Measurements from ENCODE around the gene MIS12. TPM values are rescaled to one million over a fixed set of nuclear protein-coding genes. Genes with fewer than 3 reads are reported as not detected.

The MIS12 gene
- total and polyA plus RNA-seq, 2 of the 13 experiments (the other 11 are each of a cell fraction or from before 2014, with no cell fraction given), result 13.4 to 28.0 TPM

DNA sequence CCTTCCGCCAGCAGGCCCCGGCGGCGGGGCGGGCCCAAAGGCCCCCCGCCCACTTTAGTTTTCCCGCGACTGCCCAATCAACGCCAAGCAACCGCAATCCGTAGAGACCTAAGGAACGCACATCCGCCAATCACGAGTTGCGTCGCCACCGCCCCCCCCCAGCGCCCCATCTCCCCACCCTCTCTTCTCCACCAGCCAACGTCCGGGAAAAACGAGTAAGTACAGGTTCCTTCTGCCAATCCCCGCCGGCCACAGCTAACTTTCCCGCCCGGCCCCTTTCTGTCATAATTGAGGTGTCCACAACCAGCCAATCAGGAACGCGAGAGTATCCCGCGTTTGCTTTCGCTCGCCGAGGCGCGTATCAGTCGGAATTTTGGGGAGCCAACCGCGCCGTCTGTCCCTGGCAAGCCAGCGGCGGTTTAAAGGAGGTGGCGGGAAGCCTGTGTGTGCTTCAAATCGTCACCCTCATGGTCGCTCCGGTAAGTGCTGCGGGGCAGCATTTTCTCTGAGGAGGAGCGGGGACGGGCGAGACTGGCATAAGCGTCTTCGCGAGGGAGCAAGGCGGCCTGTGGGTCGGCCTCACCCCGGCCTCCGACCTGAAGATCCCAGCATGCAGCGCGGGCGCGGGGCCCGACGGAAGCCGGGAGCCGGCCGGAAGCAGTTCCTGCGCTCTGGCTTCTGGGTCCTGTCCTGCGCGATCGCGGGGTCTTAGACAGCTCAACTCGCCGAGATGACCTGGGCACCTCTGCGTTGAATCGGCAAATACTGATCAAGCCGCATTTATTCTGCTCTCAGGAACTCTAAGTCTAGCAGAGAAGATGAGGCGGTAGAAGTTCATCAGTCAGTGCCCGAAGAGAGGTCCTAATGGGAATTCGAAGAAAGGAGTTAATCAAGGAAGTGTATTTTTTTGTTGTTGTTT is at the start of gene MIS12 (continued):
- TF ChIP-seq, protein P1, sequence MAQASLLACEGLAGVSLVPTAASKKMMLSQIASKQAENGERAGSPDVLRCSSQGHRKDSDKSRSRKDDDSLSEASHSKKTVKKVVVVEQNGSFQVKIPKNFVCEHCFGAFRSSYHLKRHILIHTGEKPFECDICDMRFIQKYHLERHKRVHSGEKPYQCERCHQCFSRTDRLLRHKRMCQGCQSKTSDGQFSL (CRISPR knock-in tag; IDR thresholded peaks at IDR 0.05), result no peak; the same call in 1 of the 2 replicates
- TF ChIP-seq ZNF549 (CRISPR knock-in tag; IDR thresholded peaks at IDR 0.05) (no peak), FOSL2 (CRISPR knock-in tag; IDR thresholded peaks at IDR 0.05) (peak; percentile 21; the same call in 1 of the 2 replicates), SMARCC2 (IDR thresholded peaks at IDR 0.05) (no peak), SMAD1 (CRISPR knock-in tag; IDR thresholded peaks at IDR 0.05; ENCODE audit: borderline replicate concordance, low read depth) (no peak), MXD1 (CRISPR knock-in tag; IDR thresholded peaks at IDR 0.05) (peak; percentile 85; the same call in 1 of the 2 replicates), ZFY (CRISPR knock-in tag; IDR thresholded peaks at IDR 0.05) (peak; percentile 95), ZNF296 (CRISPR knock-in tag; conservative IDR thresholded peaks at IDR 0.05) (no peak), ZNF768 (CRISPR knock-in tag; IDR thresholded peaks at IDR 0.05) (peak; percentile 73; the same call in 1 of the 2 replicates), ZNF256 (CRISPR knock-in tag; conservative IDR thresholded peaks at IDR 0.05) (0 out of 2 replicates have a peak, but pooled peaks have one; percentile 16), ZBTB3 (CRISPR knock-in tag; IDR thresholded peaks at IDR 0.05; ENCODE audit: borderline replicate concordance, low read depth) (no peak), POLR2G (IDR thresholded peaks at IDR 0.05; ENCODE audit: low read depth, low read length) (peak; percentile 94), THYN1 (CRISPR knock-in tag; IDR thresholded peaks at IDR 0.05; ENCODE audit: borderline replicate concordance, low read depth) (no peak), ATF7-NPFF (CRISPR knock-in tag; IDR thresholded peaks at IDR 0.05; ENCODE audit: low read depth) (peak; percentile 53; the same call in 1 of the 2 replicates), PRMT3 (CRISPR knock-in tag; IDR thresholded peaks at IDR 0.05; ENCODE audit: borderline replicate concordance, low read depth) (0 out of 2 replicates have a peak, but pooled peaks have one; percentile 15), TBX3 (IDR thresholded peaks at IDR 0.05; ENCODE audit: borderline replicate concordance) (peak; percentile 63; the same call in 1 of the 2 replicates)
- TF ChIP-seq, protein P2, sequence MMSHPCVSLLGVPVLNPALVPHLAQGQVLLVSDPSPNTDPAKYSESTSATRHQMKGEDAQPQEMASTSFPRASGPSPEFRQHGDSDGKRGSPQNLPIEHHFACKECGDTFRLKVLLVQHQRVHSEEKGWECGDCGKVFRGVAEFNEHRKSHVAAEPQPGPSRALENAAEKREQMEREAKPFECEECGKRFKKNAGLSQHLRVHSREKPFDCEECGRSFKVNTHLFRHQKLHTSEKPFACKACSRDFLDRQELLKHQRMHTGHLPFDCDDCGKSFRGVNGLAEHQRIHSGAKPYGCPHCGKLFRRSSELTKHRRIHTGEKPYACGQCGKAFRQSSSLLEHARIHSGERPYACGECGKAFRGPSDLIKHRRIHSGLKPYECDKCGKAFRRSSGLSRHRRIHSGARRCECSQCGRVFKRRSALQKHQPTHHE (CRISPR knock-in tag; IDR thresholded peaks at IDR 0.05; ENCODE audit: borderline replicate concordance), result no peak; the same call in 1 of the 2 replicates
- TF ChIP-seq, protein P3, sequence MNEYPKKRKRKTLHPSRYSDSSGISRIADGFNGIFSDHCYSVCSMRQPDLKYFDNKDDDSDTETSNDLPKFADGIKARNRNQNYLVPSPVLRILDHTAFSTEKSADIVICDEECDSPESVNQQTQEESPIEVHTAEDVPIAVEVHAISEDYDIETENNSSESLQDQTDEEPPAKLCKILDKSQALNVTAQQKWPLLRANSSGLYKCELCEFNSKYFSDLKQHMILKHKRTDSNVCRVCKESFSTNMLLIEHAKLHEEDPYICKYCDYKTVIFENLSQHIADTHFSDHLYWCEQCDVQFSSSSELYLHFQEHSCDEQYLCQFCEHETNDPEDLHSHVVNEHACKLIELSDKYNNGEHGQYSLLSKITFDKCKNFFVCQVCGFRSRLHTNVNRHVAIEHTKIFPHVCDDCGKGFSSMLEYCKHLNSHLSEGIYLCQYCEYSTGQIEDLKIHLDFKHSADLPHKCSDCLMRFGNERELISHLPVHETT (CRISPR knock-in tag; conservative IDR thresholded peaks at IDR 0.05), result peak; percentile 82; the same call in 1 of the 2 replicates
- TF ChIP-seq, protein P4, sequence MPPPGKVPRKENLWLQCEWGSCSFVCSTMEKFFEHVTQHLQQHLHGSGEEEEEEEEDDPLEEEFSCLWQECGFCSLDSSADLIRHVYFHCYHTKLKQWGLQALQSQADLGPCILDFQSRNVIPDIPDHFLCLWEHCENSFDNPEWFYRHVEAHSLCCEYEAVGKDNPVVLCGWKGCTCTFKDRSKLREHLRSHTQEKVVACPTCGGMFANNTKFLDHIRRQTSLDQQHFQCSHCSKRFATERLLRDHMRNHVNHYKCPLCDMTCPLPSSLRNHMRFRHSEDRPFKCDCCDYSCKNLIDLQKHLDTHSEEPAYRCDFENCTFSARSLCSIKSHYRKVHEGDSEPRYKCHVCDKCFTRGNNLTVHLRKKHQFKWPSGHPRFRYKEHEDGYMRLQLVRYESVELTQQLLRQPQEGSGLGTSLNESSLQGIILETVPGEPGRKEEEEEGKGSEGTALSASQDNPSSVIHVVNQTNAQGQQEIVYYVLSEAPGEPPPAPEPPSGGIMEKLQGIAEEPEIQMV (CRISPR knock-in tag; IDR thresholded peaks at IDR 0.05; ENCODE audit: low read depth), result no peak

Measured in HepG2 (cell line).